SK-N-DZ (cell line): ENCODE data around the gene TRMT44.
A peak's percentile ranks its signal among the peaks of the same experiment; 100 is the strongest.

Experiments
- DNase-seq: peaks from one replicate; pipeline ENCODE4 v3.0.0-alpha.2; 2015; ENCODE audit warnings: low spot score

Gene TRMT44

DNA sequence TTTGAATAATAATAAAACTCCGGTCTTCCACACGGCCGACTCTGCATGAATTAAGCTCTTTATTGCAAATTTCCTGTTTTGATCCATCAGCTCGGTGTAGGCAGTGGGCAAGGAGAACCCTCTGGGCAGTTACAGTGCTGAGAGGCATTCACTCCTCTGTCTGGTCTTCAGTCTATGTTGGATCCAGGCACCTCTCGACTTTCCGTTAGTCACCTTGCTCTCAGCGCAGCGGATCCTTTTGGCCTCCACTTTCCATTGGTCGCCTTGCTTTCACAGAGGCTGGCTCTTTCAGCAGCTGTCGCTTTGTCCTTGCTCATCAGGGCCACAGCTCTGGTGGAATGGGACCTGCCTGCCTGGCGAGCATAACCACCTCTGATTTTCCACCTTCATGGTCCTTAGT is 52.9 kb downstream of the TRMT44 start:
- DNase-seq, result no peak

DNA sequence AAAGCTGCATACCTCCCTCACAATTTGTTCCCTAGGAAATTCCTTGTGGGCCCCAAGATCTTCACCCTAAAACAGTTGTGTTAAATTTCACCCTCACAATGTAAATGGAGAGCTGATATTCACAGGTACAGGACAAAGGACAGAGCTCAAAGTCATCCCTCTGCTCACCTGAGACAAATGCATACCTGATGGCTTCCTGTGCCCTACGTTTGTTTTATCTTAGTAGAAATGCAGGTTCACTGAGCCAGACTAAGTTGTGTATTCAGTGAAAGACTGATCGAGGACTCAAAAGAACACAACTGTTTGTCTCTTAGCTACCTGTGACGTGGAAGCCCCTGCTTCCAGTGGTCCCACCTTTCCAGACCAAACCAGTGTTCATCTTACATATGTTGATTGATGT is 53.6 kb downstream of the TRMT44 start:
- no peak for DNase-seq

- DNase-seq, result no peak
Observed at GRCh38 chr4:8494983-8495548, 54.5 kb downstream of the TRMT44 start.

- peak; percentile 32 for DNase-seq
Observed at GRCh38 chr4:8495803-8496202, 55.2 kb downstream of the TRMT44 start.

DNA sequence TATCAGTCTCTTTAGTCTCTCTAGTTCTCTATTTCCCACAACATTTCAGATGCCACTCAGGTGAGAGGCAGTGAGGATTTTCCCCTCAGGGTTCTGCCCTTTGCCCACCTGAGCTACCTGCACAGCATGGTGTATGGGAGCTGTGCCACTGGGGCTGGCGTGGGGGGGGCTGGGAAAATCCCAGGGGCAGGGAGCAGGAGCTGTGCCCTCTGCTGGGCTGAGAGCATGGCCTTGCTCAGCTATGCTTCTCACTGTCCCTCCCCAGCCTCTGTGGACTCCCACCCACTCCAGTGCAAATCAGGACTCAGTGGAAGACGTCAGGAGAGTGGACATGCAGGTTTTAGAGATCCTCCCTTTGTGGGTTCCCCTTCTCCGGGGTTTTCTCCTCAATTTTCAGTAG is 57.2 kb downstream of the TRMT44 start:
- no peak for DNase-seq

DNA sequence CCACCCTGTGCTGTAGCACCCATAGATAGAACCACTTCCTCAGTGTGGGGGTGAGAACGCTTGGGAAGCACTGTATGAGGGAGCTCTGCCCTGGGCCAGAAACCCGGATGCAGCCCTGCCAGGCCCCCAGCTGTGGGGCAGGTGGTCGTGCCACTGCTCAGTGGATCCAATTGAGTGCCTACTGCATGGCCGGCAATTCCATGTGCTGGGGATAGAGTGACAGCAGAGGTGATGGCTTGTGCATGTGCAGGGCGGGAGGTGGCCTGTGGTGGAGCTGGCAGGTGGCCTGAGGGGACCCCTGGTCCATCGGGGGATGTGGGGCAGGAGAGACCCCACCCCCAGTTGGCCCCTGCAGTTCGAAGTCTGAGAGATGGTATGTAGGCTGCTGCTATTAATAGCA is 60.4 kb downstream of the TRMT44 start:
- DNase-seq, result no peak

DNA sequence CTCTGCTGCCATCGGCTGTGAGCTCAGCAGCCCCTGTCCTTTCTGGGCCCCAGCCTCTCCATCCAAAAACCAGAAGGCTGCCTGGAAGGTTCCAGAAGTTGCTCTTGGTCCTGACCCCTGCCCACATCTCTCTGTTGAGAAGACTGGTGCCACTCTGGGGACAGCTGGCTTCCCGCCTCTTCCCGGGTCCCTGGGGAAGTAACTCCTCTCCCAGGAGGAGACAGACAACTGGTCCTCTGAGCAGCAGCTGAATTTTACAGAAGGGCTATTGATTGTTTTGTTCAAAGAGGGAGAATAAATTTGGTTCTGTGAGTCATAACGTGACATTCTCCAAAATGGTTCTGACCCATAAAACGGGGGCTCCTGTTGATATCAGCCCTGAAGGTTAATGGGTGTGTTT is 61.2 kb downstream of the TRMT44 start:
- no peak for DNase-seq

DNA sequence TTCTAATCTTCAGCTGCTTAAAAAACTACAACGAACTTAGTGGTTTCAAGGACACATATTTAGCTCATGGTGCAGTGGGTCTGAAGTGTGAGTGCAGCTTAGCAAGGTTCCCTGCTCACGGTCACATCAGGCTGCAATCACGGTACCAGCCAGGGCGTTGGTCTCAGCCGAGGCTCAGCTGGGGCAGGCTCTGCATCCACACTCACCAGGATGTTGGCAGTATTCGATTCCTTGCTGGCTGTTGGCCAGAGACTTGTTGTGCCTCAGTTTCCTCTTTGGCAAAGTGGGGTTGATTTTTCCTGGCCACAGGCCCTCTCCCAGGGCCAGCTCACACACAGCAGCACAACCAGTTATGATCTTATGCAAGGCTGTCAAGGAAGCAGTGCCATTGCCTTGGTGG is 61.8 kb downstream of the TRMT44 start:
- no peak for DNase-seq

DNA sequence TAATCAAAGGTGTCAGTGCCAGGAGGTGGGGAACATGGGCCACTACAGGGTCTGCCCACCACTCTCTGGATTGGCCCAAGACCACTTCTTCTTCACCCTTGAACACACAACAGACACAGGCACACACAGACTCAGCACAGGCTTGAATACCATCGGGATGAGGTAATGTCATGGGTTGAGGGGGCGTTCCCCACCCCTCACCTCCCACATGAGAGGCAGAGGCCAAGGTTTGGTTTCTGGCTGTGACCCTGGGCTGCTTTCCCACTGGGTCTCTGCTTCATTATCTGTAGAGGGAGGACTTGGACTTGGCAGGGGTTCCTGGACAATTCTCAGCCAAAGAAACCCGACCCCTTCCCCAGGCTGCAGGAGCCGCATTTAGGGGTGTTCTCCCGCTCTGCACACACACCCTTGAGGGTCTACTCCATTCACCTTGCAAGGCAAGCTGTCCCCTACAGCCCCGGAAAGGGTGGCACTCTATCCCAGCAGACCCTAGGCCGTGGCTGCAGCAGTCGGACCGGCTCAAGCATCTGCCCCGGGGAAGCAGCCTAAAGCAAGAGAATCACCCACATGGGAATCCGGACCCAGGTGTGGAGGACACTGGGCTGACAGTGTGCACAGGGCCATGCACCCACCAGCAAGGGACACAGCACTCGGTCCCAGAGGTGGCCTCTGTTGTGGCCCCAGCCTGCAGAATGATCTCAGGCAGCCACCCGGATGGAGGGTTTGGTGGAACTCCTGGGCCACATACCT is 62.4 kb downstream of the TRMT44 start:
- no peak for DNase-seq

DNA sequence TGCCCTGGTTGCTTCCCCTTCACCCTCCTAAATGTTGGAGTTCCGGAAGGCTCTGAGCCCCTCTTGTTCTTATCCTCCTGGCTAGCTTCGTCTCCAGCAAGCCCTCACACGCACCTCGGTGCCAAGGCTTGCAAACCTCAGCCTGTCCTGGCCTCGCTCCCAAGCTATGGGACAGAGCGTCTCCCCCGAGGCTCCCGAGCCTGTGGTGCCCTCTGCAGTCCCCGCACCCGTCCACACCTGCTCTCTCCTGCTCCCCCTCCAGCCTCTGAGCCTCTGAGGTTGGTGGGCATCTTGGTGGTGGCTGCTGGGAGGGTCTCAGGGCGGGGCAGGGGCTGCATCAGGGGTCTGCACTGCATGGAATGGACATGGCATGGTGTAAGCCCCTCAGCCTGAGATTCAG is 63.2 kb downstream of the TRMT44 start:
- no peak for DNase-seq

DNA sequence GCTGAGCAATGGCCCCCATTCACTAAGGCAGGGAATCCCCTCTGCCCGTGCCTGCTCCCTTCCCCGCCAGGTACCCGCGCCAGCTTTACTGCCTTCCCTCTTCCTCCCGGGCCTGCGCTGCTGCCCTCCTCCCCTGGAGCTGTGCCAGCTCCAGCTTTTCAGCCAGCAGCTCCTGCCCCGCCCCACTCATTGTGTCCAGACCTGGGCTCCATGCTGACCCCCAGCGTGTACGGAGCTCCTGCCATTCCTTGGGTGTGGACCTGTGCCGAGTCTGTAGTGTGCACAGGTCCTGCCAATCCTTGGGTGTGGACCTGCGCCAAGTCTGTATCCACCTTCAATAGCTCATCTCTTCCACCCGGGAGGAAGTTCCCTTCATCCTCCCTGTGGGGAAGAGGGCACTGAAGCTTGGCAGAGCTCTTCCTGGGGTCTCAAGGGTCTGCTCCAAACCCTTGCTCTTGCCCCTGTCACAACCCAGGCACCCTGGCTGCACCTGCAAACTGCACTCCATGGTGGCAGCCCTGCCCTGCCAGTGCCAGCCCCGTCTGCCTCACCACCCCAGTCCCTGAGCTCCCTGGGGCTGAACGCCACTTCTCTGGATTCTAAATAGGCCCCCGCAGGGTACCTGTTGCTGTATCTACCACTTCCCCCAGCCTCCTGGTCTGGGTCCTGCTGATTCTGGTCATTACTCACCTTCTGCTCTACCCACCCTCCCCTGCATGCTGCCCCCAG is 63.9 kb downstream of the TRMT44 start:
- no peak for DNase-seq

DNA sequence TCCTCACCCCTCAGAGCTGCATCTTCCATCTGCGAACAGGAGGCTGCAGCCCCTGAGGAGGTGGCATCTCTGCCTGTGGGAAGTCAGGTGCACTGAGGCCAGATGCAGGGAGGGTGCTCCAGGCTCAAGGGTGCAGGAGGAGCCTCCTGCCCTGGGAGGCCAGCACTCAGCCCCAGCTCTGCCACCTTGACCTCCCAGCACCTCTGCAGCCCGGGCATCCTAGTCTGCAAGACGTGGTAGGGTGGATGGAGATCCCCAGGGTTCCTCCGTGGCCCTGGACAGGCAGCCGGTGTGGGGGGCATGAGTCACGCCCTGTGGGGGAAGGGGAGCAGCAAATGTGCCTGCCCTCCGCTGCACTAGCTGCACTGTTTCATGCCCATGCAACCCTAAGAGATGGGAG is 64.7 kb downstream of the TRMT44 start:
- DNase-seq, result no peak

- no peak for DNase-seq
Observed at GRCh38 chr4:8506006-8506372, 65.4 kb downstream of the TRMT44 start.

DNA sequence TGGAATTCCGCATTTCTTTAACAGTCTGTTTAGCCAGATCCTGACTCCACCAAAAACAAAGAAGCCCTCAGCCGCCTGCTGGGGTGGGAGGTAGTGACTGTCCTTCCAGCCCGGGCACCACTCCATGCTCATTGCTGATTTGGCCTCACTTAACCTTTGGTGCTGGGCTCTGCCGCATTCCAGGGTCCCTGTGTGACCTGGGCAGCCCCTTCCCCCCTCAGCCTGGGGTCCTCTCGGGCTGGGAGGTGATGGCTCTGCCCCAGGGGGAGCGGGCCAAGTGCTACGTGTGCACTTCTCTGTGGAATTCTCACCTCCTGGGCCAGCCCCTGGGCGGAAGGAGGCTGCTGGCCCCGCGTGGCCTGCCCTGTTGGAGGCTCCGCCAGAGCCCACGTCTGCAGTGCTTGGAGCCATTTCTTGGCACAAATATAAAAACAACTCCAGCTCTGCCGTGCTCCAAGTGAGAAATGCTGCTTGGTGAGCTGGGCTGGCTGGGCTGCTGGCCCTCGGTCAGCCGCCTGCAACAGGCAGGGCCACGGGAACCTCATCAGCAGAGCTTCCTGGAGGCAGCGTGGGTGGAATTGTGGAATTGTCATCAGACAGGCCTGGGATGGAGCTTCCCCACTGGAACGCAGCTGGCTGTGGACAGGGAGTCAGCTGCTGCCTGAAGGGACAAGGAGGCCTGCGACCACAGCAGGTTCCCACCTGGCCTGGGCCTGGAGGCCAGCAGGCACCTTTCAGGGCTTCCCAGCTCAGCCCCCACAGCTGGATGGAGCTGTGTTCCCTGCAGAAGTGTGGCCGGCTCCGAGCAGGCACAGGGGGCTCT is 66.0 kb downstream of the TRMT44 start:
- DNase-seq, result no peak

DNA sequence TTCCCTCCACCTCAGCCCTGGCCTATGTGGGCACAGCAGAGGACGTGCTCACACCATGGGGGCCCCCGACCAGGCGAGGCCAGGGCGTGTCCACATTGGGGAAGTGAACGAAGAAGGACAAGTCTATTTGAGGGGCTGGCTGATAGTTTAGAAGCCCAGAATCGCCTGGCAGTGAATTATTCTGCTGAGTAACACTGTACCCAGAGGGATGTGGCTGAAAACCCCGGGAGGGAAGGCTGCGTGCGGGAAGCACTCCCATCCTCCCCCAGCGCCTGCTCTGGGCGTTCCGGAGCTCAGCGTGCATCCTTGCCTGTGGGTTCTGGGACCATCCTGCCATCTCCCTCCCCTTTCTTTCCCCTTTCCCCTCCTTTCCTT is 66.6 kb downstream of the TRMT44 start:
- DNase-seq, result no peak

DNA sequence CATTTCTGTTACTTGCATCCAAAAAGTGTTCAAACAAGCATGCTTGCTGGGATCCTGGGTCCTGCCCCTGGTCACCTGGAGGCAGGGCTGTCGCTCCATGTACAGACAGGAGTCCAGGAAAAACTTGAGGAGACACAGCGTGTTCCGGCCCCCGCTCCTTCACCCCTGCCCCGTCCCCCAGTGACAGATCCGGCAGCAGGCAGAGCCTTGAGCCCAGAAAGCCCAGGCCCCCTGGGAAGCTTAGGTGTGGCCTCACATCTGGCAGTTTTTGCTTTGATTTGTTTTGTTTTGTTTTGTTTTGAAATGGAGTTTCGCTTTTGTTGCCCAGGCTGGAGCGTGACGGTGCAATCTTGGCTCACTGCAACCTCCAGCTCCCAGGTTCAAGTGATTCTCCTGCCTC is 67.0 kb downstream of the TRMT44 start:
- DNase-seq, result no peak

- DNase-seq, result no peak
Observed at GRCh38 chr4:8508266-8508665, 67.7 kb downstream of the TRMT44 start.

DNA sequence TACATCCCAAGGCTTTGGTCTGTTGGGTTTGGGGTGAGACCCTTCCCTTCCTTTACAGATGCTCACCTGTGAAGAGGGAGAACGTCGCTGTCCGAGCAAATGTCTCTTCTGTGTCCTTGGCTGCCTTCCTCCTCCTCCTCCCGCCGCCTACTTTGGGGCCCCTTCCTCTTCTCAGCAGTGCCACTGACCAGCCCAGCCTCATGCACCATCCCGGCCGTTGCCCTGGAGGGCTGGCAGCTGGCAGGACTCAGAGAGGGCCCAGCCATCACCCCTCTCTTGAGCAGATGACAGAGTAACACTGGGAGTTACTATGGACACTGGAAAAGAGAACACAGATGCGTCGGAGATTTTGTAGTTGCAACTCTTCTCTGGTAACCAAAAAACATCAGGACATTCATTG is 68.2 kb downstream of the TRMT44 start:
- DNase-seq, result no peak

GRCh38 chr4:8509311-8509950 is 68.9 kb downstream of the TRMT44 start:
- DNase-seq, result no peak

- no peak for DNase-seq
Observed at GRCh38 chr4:8510191-8510590, 69.6 kb downstream of the TRMT44 start.

- no peak for DNase-seq
Observed at GRCh38 chr4:8510611-8511285, 70.2 kb downstream of the TRMT44 start.
